Activated naive CD8-positive, alpha-beta T cell treated with anti-CD3 and anti-CD28 coated beads for 36 hours (primary cell): ENCODE results near the gene OSBPL1A. TPM values are rescaled to one million over a fixed set of nuclear protein-coding genes. Genes with fewer than 3 reads are reported as not detected.

Experiments used
- DNase-seq: peaks from one replicate; pipeline ENCODE4 v3.0.0; 2021
- H3K27ac Mint-ChIP-seq: one replicate; pipeline ENCODE4 v1.8.0; 2022; ENCODE audit warnings: mild to moderate bottlenecking, moderate library complexity, mixed read lengths
- H3K27me3 Mint-ChIP-seq: one replicate; pipeline ENCODE4 v1.8.0; 2022; ENCODE audit warnings: mild to moderate bottlenecking, mixed read lengths
- H3K36me3 Mint-ChIP-seq: one replicate; pipeline ENCODE4 v1.8.0; 2021; ENCODE audit warnings: mild to moderate bottlenecking, mixed read lengths
- H3K4me1 Mint-ChIP-seq: one replicate; pipeline ENCODE4 v1.8.0; 2021; ENCODE audit warnings: mixed read lengths
- H3K4me3 Mint-ChIP-seq: one replicate; pipeline ENCODE4 v1.8.0; 2022; ENCODE audit warnings: mild to moderate bottlenecking, moderate library complexity, mixed read lengths
- H3K9me3 Mint-ChIP-seq: one replicate; pipeline ENCODE4 v1.8.0; 2022; ENCODE audit warnings: mixed read lengths
- total RNA-seq, 2 experiments: library from RNA; stranded (reverse); gene quantifications; one replicate each; pipeline ENCODE4 v1.2.3, GENCODE V29; 2021

OSBPL1A gene
- total RNA-seq: 1 to 10 TPM; 2.8 to 4.0 TPM

DNA sequence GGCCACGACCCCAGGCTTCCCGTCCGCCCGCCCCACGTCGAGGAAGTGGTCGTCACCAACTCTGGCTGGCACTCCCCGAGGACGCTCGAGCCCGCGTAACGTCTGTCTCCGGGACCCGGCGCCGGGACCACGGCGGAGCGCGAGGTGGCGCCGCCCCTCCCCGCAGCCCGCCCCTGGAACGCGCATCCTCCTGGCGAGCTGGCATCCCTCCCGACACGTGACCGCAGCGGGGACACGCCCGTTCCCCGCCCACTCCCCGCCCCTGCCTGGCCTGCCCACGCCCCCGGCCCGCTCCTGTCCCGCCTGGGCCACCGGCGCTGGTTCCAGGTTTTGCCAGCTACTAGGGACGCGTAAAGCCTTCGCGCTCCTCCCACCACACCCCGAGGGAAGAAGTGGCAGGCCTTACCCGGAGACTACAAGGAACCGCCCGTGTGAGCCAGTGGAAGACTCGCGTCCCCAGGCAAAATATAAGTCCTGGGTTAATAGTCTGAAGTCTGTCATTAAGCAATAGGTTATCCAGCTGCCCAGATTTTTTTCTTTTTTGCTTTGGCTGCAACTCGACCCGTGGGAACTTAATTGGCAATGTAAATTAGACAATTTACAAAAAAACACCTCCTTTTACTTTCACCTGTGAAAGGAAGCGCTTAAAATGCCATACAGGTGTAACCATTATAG is at the start of gene OSBPL1A:
OSBPL1A (minus strand) TSS at position 131 of the 675 bp plus-strand sequence. CDS start 20,291 bp downstream, outside the sequence.
- DNase-seq: peak; percentile 75
- Mint-ChIP-seq H3K27ac (peak within 1 kb of the TSS; percentile 1), H3K27me3 (peaks cover 47% of the 10 kb centered on the region), H3K36me3 (no peaks in the 10 kb centered on the region), H3K4me1 (peaks cover 18% of the 10 kb centered on the region), H3K4me3 (peak within 1 kb of the TSS; percentile 76), H3K9me3 (no peaks in the 10 kb centered on the region)

DNA sequence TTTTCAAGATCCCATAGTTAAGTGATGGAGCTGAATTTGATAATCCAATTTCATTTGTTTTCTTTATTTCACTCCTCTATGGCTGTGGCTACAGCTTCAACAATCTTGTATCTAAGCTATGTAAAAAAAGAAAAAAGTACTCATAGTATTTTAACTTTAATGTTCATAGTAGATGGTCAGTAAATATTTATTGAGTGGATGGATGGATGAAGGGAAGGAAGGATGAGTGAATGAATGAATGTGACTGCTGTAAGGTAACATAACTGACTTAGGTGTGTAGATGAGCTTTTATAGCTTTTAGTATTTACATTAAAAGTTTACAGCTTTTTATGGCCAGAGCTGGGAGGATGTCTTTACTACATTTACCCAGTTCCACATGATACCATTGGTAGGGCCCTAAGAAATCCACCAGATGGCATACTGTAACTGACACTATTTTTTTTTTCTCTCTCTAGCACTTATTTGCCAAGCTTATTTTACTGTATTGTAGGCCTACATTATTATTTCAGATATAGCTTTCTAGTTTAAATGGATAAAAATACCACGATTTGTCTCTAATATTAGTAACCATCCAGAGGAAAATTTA is 49.4 kb upstream of the OSBPL1A start:
- H3K4me3 Mint-ChIP-seq: no peak overlapping the region
- peaks cover 26% of the 10 kb centered on the region for H3K36me3 Mint-ChIP-seq
- DNase-seq: no peak
- H3K27ac Mint-ChIP-seq: no peak overlapping the region
- no peaks in the 10 kb centered on the region for H3K27me3 Mint-ChIP-seq
- peaks cover 5% of the 10 kb centered on the region for H3K4me1 Mint-ChIP-seq
- H3K9me3 Mint-ChIP-seq: no peaks in the 10 kb centered on the region

DNA sequence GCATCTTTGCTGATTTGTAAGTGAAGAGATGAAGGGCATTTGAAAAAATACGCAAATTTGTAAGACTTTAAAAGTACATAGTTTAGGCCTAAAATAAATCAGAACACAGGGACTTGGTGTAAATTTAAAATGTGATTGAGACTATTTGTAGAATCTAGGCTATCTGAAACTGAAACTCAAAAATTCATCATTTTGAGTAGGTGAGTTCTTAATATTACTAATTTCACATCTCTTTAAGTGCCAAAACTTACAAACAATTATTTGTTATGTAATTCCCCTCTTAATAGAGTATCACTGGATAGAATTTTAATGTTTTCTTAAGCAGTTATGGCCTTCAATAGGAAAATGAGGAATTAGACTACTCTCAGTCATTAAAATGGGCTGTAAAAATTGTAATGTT is 48.8 kb upstream of the OSBPL1A start:
- no peak overlapping the region for H3K27ac Mint-ChIP-seq
- peaks cover 28% of the 10 kb centered on the region for H3K36me3 Mint-ChIP-seq
- H3K9me3 Mint-ChIP-seq: no peaks in the 10 kb centered on the region
- no peak for DNase-seq
- H3K27me3 Mint-ChIP-seq: no peaks in the 10 kb centered on the region
- no peak overlapping the region for H3K4me3 Mint-ChIP-seq
- H3K4me1 Mint-ChIP-seq: peaks cover 5% of the 10 kb centered on the region

DNA sequence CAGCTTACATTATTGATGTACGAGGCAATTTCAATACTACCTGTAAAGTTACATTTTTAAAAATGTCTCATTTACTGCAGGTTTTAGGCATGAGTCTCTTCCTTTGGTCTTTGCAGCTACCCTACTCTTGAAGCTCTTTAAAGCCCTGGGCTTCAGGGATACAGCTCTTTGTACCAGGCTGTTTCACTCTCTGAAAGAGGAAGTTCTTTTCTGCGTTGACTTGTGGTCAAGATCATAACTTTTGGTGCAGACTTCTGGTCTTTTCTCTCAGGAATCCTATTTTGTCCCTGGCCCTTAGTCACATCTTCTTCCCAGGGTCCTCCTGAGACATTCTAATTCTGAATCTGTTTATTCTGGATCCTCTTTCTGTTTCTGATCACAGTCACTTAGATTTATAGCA is 46.2 kb upstream of the OSBPL1A start:
- no peaks in the 10 kb centered on the region for H3K9me3 Mint-ChIP-seq
- H3K27ac Mint-ChIP-seq: no peak overlapping the region
- no peak overlapping the region for H3K4me3 Mint-ChIP-seq
- DNase-seq: no peak
- no peaks in the 10 kb centered on the region for H3K27me3 Mint-ChIP-seq
- H3K36me3 Mint-ChIP-seq: peaks cover 29% of the 10 kb centered on the region
- H3K4me1 Mint-ChIP-seq: peaks cover 5% of the 10 kb centered on the region

DNA sequence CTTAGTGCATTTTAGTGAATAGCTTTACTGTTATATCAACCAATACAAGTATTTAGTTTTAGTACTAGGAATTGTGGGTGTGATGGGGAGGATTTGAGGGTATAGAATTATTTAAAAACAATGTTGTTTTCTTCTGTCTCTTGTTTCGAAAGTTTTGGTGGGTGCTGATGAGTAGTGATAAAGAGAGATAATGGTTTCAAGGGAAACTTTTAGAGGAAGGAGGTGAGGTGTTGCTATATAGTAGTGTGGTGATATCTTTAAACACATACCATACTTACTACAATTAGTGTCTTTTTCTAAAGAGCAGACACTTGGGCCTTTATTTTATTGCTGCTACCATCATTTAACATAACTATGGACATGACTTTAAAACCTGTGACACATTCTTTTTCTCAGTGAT is 39.3 kb upstream of the OSBPL1A start:
- no peak for DNase-seq
- H3K9me3 Mint-ChIP-seq: no peaks in the 10 kb centered on the region
- H3K27me3 Mint-ChIP-seq: no peaks in the 10 kb centered on the region
- no peaks in the 10 kb centered on the region for H3K4me1 Mint-ChIP-seq
- peaks cover 28% of the 10 kb centered on the region for H3K36me3 Mint-ChIP-seq
- H3K27ac Mint-ChIP-seq: no peak overlapping the region
- no peak overlapping the region for H3K4me3 Mint-ChIP-seq

DNA sequence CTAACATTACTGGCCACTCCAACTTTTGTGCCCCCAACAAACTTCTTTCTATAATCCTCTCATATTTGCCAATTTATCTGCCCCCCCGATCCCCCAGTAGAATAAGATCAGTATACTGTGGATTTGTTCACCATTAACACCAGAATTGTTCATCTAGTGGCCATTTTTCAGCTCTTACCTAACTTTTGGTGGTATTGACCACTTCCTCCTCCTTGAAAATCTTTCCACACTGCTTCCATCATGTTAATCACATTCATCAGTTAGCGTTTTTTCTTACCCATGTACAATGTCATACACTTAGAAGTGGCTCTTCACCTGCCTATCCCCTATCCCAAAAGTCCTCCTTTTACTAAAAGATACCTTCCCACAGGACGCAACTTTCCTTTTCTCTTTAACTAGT is 35.0 kb upstream of the OSBPL1A start:
- Mint-ChIP-seq H3K4me1 (peaks cover 8% of the 10 kb centered on the region), H3K27me3 (no peaks in the 10 kb centered on the region), H3K4me3 (no peak overlapping the region), H3K27ac (no peak overlapping the region), H3K9me3 (no peaks in the 10 kb centered on the region), H3K36me3 (peaks cover 14% of the 10 kb centered on the region)
- DNase-seq: no peak

DNA sequence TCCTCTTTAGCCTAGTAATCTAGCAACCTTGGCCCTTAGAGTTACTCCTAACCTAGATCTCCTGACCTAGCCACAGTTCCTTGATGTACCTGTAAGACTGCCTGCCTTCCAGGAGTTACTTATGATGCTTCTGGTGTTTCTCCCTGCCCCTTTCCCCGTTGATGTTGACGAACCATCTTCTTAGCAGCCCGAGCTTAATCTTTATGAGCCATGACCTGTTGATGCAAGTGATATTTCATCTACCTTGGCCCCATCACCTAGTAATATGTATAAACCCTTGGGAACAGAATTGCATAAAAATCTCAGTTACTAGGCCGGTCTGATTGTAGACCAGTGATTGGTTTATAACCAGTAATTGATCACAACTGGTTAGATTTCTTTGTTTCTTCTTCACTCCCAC is 31.6 kb upstream of the OSBPL1A start:
- Mint-ChIP-seq H3K27ac (no peak overlapping the region), H3K4me3 (no peak overlapping the region)
- no peak for DNase-seq

DNA sequence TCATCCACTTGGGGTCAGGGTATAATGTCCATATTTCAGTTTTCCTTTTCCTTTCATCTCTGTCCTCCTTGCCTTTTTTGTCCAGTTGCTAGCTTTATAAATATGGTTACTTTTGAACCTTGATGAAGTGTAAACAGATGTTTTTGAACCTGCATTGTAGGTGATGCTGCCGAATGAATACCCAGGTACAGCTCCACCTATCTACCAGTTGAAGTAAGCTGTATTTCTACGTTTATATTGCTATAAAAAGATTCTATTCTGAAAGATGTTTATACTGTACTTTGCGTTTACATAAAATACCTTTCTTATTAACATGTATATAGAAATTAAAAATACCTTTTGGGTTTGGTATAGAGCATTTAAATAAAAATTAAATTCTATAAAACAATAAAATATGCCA is 31.1 kb upstream of the OSBPL1A start:
- Mint-ChIP-seq H3K4me1 (peaks cover 16% of the 10 kb centered on the region), H3K36me3 (peaks cover 28% of the 10 kb centered on the region), H3K9me3 (peaks cover 11% of the 10 kb centered on the region), H3K4me3 (peak overlapping the region; percentile 56), H3K27ac (no peak overlapping the region), H3K27me3 (peaks cover 4% of the 10 kb centered on the region)
- DNase-seq: no peak

More for the DNA sequence above, 31.6 kb upstream of the OSBPL1A start:
- Mint-ChIP-seq H3K36me3 (peaks cover 28% of the 10 kb centered on the region), H3K4me1 (peaks cover 16% of the 10 kb centered on the region), H3K27me3 (peaks cover 4% of the 10 kb centered on the region), H3K9me3 (peaks cover 11% of the 10 kb centered on the region)

DNA sequence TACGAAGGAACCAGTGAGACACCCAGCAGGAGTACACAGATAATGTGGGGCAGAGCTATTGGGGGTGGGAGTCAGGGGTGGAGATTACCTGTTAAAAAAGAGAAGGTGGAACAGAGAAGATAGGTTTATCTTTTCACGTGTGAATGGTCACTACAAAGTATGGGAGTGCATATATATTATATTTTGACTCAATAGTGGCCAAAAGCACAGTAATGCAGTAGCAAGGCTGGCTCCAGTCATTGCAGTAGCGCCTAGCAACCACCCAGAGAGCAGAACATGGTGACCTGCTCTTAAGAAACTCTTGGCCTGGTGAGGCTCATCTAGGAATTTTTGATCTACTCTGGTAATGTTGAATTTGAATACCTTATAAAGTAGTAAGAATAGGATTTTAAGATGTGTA is 29.9 kb upstream of the OSBPL1A start:
- Mint-ChIP-seq H3K4me1 (peaks cover 16% of the 10 kb centered on the region), H3K27me3 (peaks cover 8% of the 10 kb centered on the region), H3K9me3 (peaks cover 11% of the 10 kb centered on the region), H3K4me3 (peak overlapping the region; percentile 91), H3K36me3 (peaks cover 25% of the 10 kb centered on the region), H3K27ac (peak overlapping the region; percentile 96)
- DNase-seq: no peak

DNA sequence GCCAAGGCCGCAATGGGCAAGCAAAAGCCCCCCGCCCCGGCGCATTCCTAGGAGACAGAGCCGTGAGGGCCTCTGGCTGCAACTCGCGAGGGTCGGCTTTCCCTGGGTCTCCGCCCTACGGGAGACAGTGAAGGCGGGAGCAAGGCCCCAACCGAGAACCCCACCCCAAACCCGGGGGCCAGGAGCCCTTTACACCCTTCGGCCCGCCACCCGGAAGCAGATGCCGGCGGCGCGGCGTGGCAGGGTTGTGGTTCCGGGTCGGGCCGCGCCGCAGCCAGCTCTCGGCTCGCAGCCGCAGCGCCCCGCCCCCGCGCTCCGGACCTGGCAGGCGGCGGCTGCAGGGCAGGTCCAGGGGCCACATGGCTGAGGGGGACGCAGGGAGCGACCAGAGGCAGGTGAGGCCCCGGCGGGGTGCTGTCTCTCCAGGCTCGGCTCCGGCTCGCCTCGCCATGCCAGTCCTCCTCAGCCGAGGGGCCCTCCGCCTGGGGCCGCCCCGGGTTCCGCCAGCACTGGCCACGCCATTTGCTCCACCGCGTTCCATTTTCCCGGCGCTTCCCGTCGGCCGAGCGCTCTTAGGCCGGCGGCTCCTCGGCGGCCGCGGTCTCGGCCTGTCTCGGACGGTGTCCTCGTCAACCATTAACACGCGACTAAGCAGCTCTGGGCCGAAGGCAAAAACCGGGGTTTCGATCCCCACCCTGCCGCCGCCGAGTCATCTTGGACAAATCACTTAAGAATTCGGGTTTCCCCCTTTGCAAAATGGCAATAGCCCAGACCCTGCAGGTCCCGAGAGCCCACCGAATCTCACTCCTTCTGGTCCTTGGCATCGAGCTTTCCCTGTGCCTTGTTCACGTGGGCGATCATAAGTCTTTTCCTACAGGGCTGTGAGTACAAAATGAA is 29.0 kb upstream of the OSBPL1A start, which contains the start of gene IMPACT:
IMPACT (plus strand) TSS at position 273 of the 897 bp plus-strand sequence; CDS start at position 360, 87 bp downstream.
- H3K9me3 Mint-ChIP-seq: peaks cover 11% of the 10 kb centered on the region
- H3K4me3 Mint-ChIP-seq: peak within 1 kb of the TSS; percentile 91
- H3K27me3 Mint-ChIP-seq: peaks cover 16% of the 10 kb centered on the region
- peaks cover 24% of the 10 kb centered on the region for H3K36me3 Mint-ChIP-seq
- peaks cover 16% of the 10 kb centered on the region for H3K4me1 Mint-ChIP-seq
- DNase-seq: peak; percentile 85
- peak within 1 kb of the TSS; percentile 96 for H3K27ac Mint-ChIP-seq

DNA sequence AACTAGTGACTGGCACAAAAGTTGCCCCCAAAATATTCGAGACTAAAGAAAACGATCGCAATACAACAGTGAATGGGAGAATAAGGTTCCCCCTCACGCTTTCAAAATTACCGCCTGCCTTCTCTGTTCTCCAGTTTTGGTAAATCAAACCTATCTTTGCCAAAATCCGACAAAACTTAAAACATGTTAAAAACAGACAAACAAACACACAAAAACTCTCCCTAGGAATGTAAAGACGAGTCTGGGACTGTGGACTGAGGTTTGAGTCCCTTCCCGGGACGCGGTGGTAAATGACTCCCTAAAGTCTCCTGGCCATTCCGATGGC is 28.4 kb upstream of the OSBPL1A start:
- peaks cover 21% of the 10 kb centered on the region for H3K27me3 Mint-ChIP-seq
- peaks cover 16% of the 10 kb centered on the region for H3K4me1 Mint-ChIP-seq
- peak overlapping the region; percentile 79 for H3K4me3 Mint-ChIP-seq
- peaks cover 24% of the 10 kb centered on the region for H3K36me3 Mint-ChIP-seq
- no peak for DNase-seq
- H3K27ac Mint-ChIP-seq: peak overlapping the region; percentile 85
- peaks cover 11% of the 10 kb centered on the region for H3K9me3 Mint-ChIP-seq

DNA sequence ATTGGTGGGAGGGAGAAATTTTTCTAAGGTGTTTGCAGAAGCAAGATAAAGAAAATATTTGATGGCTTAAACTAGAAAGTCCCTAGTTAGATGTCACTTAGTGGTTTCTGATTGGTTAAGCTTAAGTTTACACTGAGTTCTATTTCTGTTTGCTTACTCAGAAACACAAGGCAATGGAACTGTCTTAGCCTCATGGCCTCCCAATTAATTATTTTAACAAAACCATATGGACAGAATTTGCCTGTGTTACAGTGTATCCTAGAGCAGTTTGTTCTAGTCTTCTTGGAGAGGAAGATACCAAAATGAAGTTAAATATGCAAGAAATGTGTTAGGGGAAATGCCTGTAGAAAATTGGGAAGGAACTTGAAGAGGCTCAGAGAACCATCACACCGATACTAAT is 24.2 kb upstream of the OSBPL1A start:
- peaks cover 7% of the 10 kb centered on the region for H3K9me3 Mint-ChIP-seq
- DNase-seq: no peak
- peaks cover 10% of the 10 kb centered on the region for H3K36me3 Mint-ChIP-seq
- H3K27me3 Mint-ChIP-seq: peaks cover 52% of the 10 kb centered on the region
- H3K4me3 Mint-ChIP-seq: no peak overlapping the region
- no peak overlapping the region for H3K27ac Mint-ChIP-seq
- H3K4me1 Mint-ChIP-seq: peaks cover 3% of the 10 kb centered on the region

DNA sequence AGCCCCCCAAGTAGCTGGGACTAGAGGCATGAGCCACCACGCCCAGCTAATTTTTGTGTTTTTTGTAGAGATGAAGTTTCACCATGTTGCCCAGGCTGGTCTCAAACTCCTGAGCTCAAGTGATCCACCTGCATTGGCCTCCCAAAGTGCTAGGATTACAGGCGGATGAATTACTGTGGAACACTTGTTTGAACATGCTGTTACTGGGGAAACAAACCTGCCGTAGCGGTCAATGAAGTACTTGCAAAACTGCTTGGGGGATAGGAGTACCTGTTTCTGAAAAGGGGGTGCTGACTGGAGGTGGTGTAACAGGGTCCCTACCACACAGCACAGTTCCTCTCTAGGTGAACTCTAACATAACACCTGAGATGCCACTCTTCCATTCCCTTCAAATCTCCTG is 22.9 kb upstream of the OSBPL1A start:
- no peaks in the 10 kb centered on the region for H3K4me1 Mint-ChIP-seq
- H3K27ac Mint-ChIP-seq: no peak overlapping the region
- H3K9me3 Mint-ChIP-seq: peaks cover 2% of the 10 kb centered on the region
- H3K36me3 Mint-ChIP-seq: peaks cover 1% of the 10 kb centered on the region
- peaks cover 57% of the 10 kb centered on the region for H3K27me3 Mint-ChIP-seq
- H3K4me3 Mint-ChIP-seq: no peak overlapping the region
- DNase-seq: no peak

DNA sequence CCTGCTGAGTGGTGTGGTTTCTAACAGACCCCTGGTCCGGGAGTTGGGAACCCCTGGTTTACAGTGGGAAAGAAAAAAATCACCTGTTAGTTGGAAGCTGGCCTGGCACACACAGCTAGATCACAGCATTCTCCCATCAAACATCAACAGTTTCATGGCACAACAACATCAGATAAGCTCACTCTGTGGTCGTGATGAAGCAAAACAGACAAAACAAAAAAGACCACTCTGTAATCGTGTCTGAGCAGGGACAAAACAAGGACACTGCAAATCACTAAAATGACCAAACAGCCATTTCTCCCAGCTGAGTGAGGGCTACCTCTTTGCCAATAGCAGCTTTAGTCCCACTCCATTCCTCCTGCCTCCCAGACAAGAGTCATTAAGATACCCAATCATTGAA is 19.9 kb upstream of the OSBPL1A start:
- Mint-ChIP-seq H3K4me3 (no peak overlapping the region), H3K9me3 (peaks cover 3% of the 10 kb centered on the region), H3K4me1 (no peaks in the 10 kb centered on the region), H3K27me3 (peaks cover 59% of the 10 kb centered on the region), H3K27ac (no peak overlapping the region), H3K36me3 (no peaks in the 10 kb centered on the region)
- DNase-seq: no peak

DNA sequence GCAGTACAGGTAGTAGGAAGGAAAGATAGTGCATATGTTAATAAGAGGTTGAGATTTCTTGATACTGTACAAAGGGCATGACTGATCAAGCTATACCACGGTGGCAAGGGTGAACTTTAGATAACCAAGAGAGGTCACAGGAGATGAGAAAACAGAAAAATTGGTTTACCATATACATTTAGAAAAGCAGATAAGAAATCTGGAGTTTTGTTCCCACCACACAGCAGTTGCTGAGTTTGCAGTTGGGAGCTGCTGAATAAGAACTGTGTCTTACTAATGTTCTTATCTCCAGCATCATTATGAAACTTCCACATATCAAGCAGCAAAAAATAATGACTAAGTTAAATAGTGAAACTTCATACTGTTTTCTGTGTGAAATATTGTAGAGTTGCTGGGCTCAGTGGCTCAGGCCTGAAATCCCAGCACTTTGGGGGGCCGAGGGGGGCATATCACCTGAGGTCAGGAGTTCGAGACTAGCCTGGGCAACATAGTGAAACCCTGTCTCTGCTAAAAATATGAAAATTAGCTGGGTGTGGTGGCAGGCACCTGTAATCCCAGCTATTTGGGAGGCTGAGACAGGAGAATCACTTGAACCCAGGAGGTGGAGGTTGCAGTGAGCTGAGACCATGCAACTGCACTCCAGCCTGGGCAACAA is 16.9 kb upstream of the OSBPL1A start:
- H3K36me3 Mint-ChIP-seq: no peaks in the 10 kb centered on the region
- H3K4me3 Mint-ChIP-seq: no peak overlapping the region
- H3K27me3 Mint-ChIP-seq: peaks cover 53% of the 10 kb centered on the region
- no peaks in the 10 kb centered on the region for H3K4me1 Mint-ChIP-seq
- H3K27ac Mint-ChIP-seq: no peak overlapping the region
- no peak for DNase-seq
- H3K9me3 Mint-ChIP-seq: peaks cover 3% of the 10 kb centered on the region
